ENCODE data around the gene OSBP2.
"Not testable (repeated sequence)": the region's sequence is repeated elsewhere in the genome, so short reads cannot be mapped to it uniquely, and the experiment has no call there.

OSBP2 gene

GRCh38 chr22:30679895-30680690 is 14.6 kb upstream of the OSBP2 start:
- DNase-seq: not testable (repeated sequence)

GRCh38 chr22:30680991-30681770 is 13.5 kb upstream of the OSBP2 start:
- no peak for DNase-seq

GRCh38 chr22:30681831-30682230 is 12.8 kb upstream of the OSBP2 start:
- DNase-seq: no peak

GRCh38 chr22:30685178-30685577 is 9.5 kb upstream of the OSBP2 start:
- DNase-seq: peak in 1 of 2 experiments; percentile 24

- DNase-seq: no peak
These were observed 7.3 kb upstream of the OSBP2 start for GRCh38 chr22:30687358-30687757.

- DNase-seq: no peak
These were observed 5.1 kb upstream of the OSBP2 start for GRCh38 chr22:30689622-30690021.

GRCh38 chr22:30691204-30691603 is 3.5 kb upstream of the OSBP2 start:
- no peak for DNase-seq

GRCh38 chr22:30694171-30694639 is 469 bp upstream of the OSBP2 start:
- peak; percentile 45 to 78 for DNase-seq

- peak in 1 of 2 experiments; percentile 16 for DNase-seq
These were observed 727 bp downstream of the OSBP2 start for GRCh38 chr22:30695351-30695851.

- DNase-seq: no peak
These were observed 1.4 kb downstream of the OSBP2 start for GRCh38 chr22:30695871-30696655.

GRCh38 chr22:30697975-30698374 is 3.3 kb downstream of the OSBP2 start:
- DNase-seq: peak in 1 of 2 experiments; percentile 81

GRCh38 chr22:30701872-30702271 is 7.2 kb downstream of the OSBP2 start:
- DNase-seq: no peak

- DNase-seq: no peak
These were observed 8.2 kb downstream of the OSBP2 start for GRCh38 chr22:30702856-30703255.

GRCh38 chr22:30704978-30705377 is 10.3 kb downstream of the OSBP2 start:
- DNase-seq: peak in 1 of 2 experiments; percentile 22

GRCh38 chr22:30705710-30706651 is 11.3 kb downstream of the OSBP2 start:
- peak; percentile 91 to 97 for DNase-seq

GRCh38 chr22:30709980-30710379 is 15.3 kb downstream of the OSBP2 start:
- not testable (repeated sequence) for DNase-seq

GRCh38 chr22:30712094-30712493 is 17.4 kb downstream of the OSBP2 start:
- DNase-seq: peak in 1 of 2 experiments; percentile 22

GRCh38 chr22:30714062-30714461 is 19.4 kb downstream of the OSBP2 start:
- DNase-seq: no peak

GRCh38 chr22:30717331-30717921 is 22.8 kb downstream of the OSBP2 start:
- DNase-seq: no peak

GRCh38 chr22:30717952-30718351 is 23.3 kb downstream of the OSBP2 start:
- no peak for DNase-seq

GRCh38 chr22:30718491-30718890 is 23.8 kb downstream of the OSBP2 start:
- no peak for DNase-seq
